ENCODE measurements around the gene CDH23. TPM values are rescaled to one million over a fixed set of nuclear protein-coding genes. Genes with fewer than 3 reads are reported as not detected.

Gene CDH23
- total and polyA plus RNA-seq, 2 donors from 2014 or later: 1.1 to 6.4 TPM

DNA sequence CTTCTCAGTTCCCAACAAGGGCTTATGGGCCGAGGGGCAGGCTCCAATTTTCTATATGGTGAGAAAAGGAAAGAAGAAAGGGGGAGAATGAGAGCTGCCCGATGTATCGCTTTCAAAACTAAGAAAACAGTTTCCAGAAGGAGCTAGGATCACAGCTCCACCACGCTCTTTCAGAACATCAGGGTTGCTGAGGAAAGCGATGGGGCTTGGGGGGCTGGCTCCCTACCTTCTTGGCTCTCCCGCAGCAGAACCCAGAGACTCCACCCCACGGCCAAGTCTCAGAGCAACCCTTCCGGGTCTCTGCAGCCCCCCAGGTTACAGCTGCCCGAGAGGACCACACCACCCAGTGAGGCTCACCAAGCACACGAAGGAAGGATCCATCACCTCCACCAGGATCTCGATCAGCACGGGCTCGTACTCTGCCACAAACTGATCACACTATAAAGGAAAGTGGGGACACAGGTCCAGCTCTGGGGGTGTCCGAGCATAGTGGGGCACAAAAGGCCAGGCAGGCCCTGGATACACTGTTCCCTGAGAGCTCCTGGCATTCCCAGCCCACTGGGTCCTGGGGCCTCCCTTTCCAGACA, 422.0 kb downstream of the CDH23 start:
- TF ChIP-seq, protein P1, sequence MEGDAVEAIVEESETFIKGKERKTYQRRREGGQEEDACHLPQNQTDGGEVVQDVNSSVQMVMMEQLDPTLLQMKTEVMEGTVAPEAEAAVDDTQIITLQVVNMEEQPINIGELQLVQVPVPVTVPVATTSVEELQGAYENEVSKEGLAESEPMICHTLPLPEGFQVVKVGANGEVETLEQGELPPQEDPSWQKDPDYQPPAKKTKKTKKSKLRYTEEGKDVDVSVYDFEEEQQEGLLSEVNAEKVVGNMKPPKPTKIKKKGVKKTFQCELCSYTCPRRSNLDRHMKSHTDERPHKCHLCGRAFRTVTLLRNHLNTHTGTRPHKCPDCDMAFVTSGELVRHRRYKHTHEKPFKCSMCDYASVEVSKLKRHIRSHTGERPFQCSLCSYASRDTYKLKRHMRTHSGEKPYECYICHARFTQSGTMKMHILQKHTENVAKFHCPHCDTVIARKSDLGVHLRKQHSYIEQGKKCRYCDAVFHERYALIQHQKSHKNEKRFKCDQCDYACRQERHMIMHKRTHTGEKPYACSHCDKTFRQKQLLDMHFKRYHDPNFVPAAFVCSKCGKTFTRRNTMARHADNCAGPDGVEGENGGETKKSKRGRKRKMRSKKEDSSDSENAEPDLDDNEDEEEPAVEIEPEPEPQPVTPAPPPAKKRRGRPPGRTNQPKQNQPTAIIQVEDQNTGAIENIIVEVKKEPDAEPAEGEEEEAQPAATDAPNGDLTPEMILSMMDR (IDR thresholded peaks at IDR 0.05; ENCODE audit: borderline replicate concordance, extremely low read depth, insufficient read depth): no peak
- Histone ChIP-seq H3K9ac (ENCODE audit: low read length in 3 of 3) (no peak overlapping the region), H3K4me1 (ENCODE audit: control insufficient read depth in 2 of 3, insufficient read depth in 2 of 3, low read depth in 1 of 3, low read length in 3 of 3) (no peaks in the 10 kb centered on the region), H3K4me3 (ENCODE audit: low read length in 3 of 3) (no peak overlapping the region), H3K36me3 (ENCODE audit: control insufficient read depth in 2 of 3, insufficient read depth in 3 of 3, low read length in 3 of 3) (peaks cover 9 to 70% (median 58%) of the 10 kb centered on the region in 3 donors), H3K27ac (ENCODE audit: low read depth in 2 of 2, low read length in 2 of 2) (no peak overlapping the region), H3K27me3 (ENCODE audit: control insufficient read depth, insufficient read depth, low read length) (no peaks in the 10 kb centered on the region), H3K9me3 (ENCODE audit: control insufficient read depth in 2 of 3, insufficient read depth in 1 of 3, low read length in 3 of 3) (no peaks in the 10 kb centered on the region)
- no peak for FAIRE-seq
- DNase-seq: no peak
- intact Hi-C loops (cut with DNase I): no loop called here

DNA sequence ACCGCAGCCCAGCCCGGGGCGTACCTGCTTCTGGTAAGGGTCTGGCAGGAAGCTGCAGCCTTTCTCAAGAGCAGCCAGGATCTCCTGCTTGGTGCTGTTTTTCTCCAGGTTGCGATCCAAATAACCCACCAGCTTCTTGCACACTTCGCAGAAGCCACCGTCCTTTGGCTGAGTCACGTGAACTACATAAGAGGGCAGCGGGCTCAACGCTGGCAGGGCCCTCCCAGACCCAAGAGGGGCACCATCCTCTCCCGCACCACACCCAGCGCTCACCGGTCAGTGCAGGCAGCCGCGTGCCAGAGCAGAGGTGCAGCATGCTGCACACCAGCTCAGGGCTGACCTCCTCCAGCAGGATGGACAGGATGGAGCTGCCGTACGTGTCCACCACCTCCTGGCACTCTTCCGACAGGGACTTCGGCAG, 422.7 kb downstream of the CDH23 start:
- no peak overlapping the region for H3K9ac ChIP-seq (ENCODE audit: low read length in 3 of 3)
- no peaks in the 10 kb centered on the region for H3K27me3 ChIP-seq (ENCODE audit: control insufficient read depth, insufficient read depth, low read length)
- DNase-seq: no peak
- H3K36me3 ChIP-seq (ENCODE audit: control insufficient read depth in 2 of 3, insufficient read depth in 3 of 3, low read length in 3 of 3): peaks cover 9 to 77% (median 64%) of the 10 kb centered on the region in 3 donors
- no peak overlapping the region for H3K27ac ChIP-seq (ENCODE audit: low read depth in 2 of 2, low read length in 2 of 2)
- H3K4me1 ChIP-seq (ENCODE audit: control insufficient read depth in 2 of 3, insufficient read depth in 2 of 3, low read depth in 1 of 3, low read length in 3 of 3): no peaks in the 10 kb centered on the region
- FAIRE-seq: no peak
- H3K9me3 ChIP-seq (ENCODE audit: control insufficient read depth in 2 of 3, insufficient read depth in 1 of 3, low read length in 3 of 3): no peaks in the 10 kb centered on the region
- TF ChIP-seq, protein P1 (IDR thresholded peaks at IDR 0.05; ENCODE audit: borderline replicate concordance, extremely low read depth, insufficient read depth): no peak
- no peak overlapping the region for H3K4me3 ChIP-seq (ENCODE audit: low read length in 3 of 3)
- intact Hi-C loops (cut with DNase I): no loop called here

DNA sequence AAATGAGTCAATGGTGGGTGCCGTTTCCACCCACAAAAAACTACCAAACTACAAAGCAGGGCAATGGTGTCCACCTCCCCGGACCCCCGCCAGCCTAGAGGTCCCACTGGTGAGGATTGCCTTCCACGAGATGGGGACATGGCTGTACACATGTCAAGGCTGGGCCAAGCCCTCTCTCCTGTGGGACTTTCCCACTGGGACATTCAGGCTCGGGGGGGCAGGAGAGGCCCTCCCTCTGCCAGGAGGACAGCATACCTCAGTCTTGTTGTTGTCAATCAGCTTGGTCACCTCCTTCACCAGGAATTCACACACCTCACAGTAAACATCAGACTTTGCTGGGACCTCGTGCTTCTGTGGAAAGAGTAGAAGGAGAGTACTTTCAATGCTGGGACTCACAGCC, 423.3 kb downstream of the CDH23 start:
- TF ChIP-seq, protein P1 (IDR thresholded peaks at IDR 0.05; ENCODE audit: borderline replicate concordance, extremely low read depth, insufficient read depth): no peak
- Histone ChIP-seq H3K4me1 (ENCODE audit: control insufficient read depth in 2 of 3, insufficient read depth in 2 of 3, low read depth in 1 of 3, low read length in 3 of 3) (no peaks in the 10 kb centered on the region), H3K27me3 (ENCODE audit: control insufficient read depth, insufficient read depth, low read length) (no peaks in the 10 kb centered on the region), H3K36me3 (ENCODE audit: control insufficient read depth in 2 of 3, insufficient read depth in 3 of 3, low read length in 3 of 3) (peaks cover 9 to 83% (median 66%) of the 10 kb centered on the region in 3 donors), H3K9me3 (ENCODE audit: control insufficient read depth in 2 of 3, insufficient read depth in 1 of 3, low read length in 3 of 3) (no peaks in the 10 kb centered on the region), H3K4me3 (ENCODE audit: low read length in 3 of 3) (no peak overlapping the region), H3K9ac (ENCODE audit: low read length in 3 of 3) (no peak overlapping the region), H3K27ac (ENCODE audit: low read depth in 2 of 2, low read length in 2 of 2) (no peak overlapping the region)
- no peak for FAIRE-seq
- peak in 1 of 5 donors; percentile 53 for DNase-seq
- intact Hi-C loops (cut with DNase I): no loop called here

- no peak overlapping the region for H3K27ac ChIP-seq (ENCODE audit: low read depth in 2 of 2, low read length in 2 of 2)
- intact Hi-C loops (cut with DNase I): no loop called here
- H3K9ac ChIP-seq (ENCODE audit: low read length in 3 of 3): no peak overlapping the region
- FAIRE-seq (no peak), DNase-seq (peak in 1 of 5 donors; percentile 50)
- H3K27me3 ChIP-seq (ENCODE audit: control insufficient read depth, insufficient read depth, low read length): no peaks in the 10 kb centered on the region
- no peaks in the 10 kb centered on the region for H3K4me1 ChIP-seq (ENCODE audit: control insufficient read depth in 2 of 3, insufficient read depth in 2 of 3, low read depth in 1 of 3, low read length in 3 of 3)
- TF ChIP-seq, protein P1 (IDR thresholded peaks at IDR 0.05; ENCODE audit: borderline replicate concordance, extremely low read depth, insufficient read depth): no peak
- no peaks in the 10 kb centered on the region for H3K9me3 ChIP-seq (ENCODE audit: control insufficient read depth in 2 of 3, insufficient read depth in 1 of 3, low read length in 3 of 3)
- no peak overlapping the region for H3K4me3 ChIP-seq (ENCODE audit: low read length in 3 of 3)
- H3K36me3 ChIP-seq (ENCODE audit: control insufficient read depth in 2 of 3, insufficient read depth in 3 of 3, low read length in 3 of 3): peaks cover 11 to 88% (median 71%) of the 10 kb centered on the region in 3 donors
Observed at GRCh38 chr10:71820966-71821365, 424.2 kb downstream of the CDH23 start.

All from kidney (tissue), 14 donors.